Lower leg skin (tissue), 4 donors: Measurements from ENCODE around the gene HGS. TPM values are rescaled to one million over a fixed set of nuclear protein-coding genes. Genes with fewer than 3 reads are reported as not detected.

Experiments
- DNase-seq, 2 donors: peaks; one replicate each; pipeline ENCODE4 v3.0.0-alpha.2; 2019; ENCODE audit warnings: low spot score in 2 of 2
- H3K4me3 ChIP-seq: fragments of 200-600 bp; sonication (generic); 2 replicates; pipeline ENCODE4 v1.5.1; 2017; ENCODE audit warnings: mild to moderate bottlenecking, low read depth; ENCODE audit not compliant: poor library complexity, severe bottlenecking
- CTCF ChIP-seq, 3 donors: fragments of 450-650 bp; IDR thresholded peaks; one replicate each; pipeline ENCODE4 v1.5.1; 2016; ENCODE audit warnings: antibody characterized with exemption in 3 of 3, mild to moderate bottlenecking in 3 of 3, moderate library complexity in 2 of 3
- POLR2A ChIP-seq, 2 donors: fragments of 450-650 bp; IDR thresholded peaks; one replicate each; pipeline ENCODE4 v1.6.1; 2016 to 2017; ENCODE audit warnings: antibody characterized with exemption in 2 of 2, mild to moderate bottlenecking in 1 of 2, moderate library complexity in 1 of 2
- WGBS, 2 donors: methylation state at CpG; one replicate each; pipeline ENCODE4 v1.1.5; 2018; 5-methylcytosine and 5-hydroxymethylcytosine counted together
- intact Hi-C: fragments of 100-400 bp; cut with DNase I; formaldehyde crosslinking; loops from one replicate; pipeline ENCODE4 v1.15.0; 2023; ENCODE audit warnings: low total_unique reads
- total RNA-seq, 4 donors: library from RNA; depleted of rRNA; stranded (reverse); fragments of >200 nt; gene quantifications; one replicate each; pipeline ENCODE4 v1.1.0, GENCODE V29; 2016

Gene HGS
- total RNA-seq, 4 donors from 2014 or later = 87.0 to 160 (median 92.1) TPM

DNA sequence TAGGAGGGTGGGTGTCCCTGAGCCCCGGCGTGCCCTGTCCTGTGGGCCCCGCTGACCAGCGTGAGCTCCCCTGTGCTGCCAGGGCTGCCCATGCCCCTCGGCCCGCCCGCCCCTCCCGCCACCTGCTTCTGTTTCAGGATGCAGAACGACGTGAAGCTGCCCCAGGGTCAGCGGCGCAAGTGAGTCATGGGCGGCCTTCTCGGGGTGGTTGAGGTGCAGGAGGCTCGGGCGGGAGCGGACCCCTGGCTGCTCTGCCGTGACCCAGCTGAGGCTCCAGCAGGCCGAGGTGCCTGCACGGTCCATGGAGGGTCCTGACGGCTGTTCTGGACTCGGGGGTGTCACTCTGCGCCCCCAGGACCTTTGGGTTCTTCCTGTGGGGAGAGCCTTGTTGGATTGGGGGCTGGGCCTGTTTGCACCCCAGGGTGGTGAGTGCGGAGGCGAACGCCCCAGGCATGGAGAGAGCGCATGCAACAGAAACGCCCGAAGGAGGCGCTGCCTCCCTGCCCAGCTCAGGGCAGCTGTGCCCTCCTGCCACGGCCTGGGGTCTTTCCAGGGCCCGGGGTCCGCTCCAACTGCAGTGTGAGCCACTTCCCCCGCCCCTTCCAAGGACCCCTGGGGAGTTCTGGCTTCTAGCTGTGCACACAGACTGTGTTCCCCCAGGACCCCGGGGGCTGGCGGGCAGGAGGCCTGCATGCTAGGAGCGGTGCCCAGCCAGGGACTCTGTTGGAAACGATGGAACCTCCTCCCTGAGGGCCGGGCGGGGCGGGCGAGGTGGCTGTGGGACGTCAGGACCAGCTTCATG is 32.3 kb downstream of the HGS start:
- no peak for TF ChIP-seq CTCF (IDR thresholded peaks at IDR 0.05)

DNA sequence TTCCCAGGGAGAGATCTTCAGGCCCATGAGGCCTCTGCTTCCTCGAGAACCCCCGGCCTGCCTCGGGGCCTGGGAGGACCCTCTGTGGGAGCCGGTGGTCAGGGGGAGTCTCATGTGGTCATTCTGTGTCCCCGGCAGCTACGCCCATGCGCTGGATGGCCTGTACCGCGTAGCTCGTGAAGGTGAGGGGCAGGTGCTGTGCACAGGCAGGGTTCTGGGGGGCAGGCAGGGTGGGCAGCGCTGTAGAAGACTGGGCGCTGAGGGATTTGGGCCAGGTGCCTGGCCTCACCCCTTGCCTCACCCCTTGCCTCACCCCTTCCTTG is 32.8 kb downstream of the HGS start:
- no peak overlapping the region for H3K4me3 ChIP-seq
- intact Hi-C loops = no loop called here
- TF ChIP-seq CTCF (IDR thresholded peaks at IDR 0.05) (no peak), POLR2A (IDR thresholded peaks at IDR 0.05) (no peak)
- DNase-seq = no peak
- WGBS, 2 donors = 92 to 93% methylated on average over 5 to 8 of the region's 12 CpGs

More for the DNA sequence above, 32.3 kb downstream of the HGS start:
- no peak for DNase-seq
- intact Hi-C loops = no loop called here
- 82 to 86% methylated on average over 28 to 29 of the region's 43 CpGs for WGBS, 2 donors
- H3K4me3 ChIP-seq = no peak overlapping the region

GRCh38 chr17:81717049-81717765 is 33.4 kb downstream of the HGS start:
- intact Hi-C loops = no loop called here
- no peak for DNase-seq
- WGBS, 2 donors = 98% methylated on average over 22 to 25 of the region's 25 CpGs
- TF ChIP-seq CTCF (IDR thresholded peaks at IDR 0.05) = no peak
- no peak for TF ChIP-seq POLR2A (IDR thresholded peaks at IDR 0.05)
- H3K4me3 ChIP-seq = no peak overlapping the region

- intact Hi-C loops = no loop called here
- no peak overlapping the region for H3K4me3 ChIP-seq
- no peak for DNase-seq
- 83 to 91% methylated on average over 6 to 9 of the region's 9 CpGs for WGBS, 2 donors
- TF ChIP-seq POLR2A (IDR thresholded peaks at IDR 0.05) (no peak), CTCF (IDR thresholded peaks at IDR 0.05) (no peak)
Measured at GRCh38 chr17:81717766-81718089, 33.9 kb downstream of the HGS start.

DNA sequence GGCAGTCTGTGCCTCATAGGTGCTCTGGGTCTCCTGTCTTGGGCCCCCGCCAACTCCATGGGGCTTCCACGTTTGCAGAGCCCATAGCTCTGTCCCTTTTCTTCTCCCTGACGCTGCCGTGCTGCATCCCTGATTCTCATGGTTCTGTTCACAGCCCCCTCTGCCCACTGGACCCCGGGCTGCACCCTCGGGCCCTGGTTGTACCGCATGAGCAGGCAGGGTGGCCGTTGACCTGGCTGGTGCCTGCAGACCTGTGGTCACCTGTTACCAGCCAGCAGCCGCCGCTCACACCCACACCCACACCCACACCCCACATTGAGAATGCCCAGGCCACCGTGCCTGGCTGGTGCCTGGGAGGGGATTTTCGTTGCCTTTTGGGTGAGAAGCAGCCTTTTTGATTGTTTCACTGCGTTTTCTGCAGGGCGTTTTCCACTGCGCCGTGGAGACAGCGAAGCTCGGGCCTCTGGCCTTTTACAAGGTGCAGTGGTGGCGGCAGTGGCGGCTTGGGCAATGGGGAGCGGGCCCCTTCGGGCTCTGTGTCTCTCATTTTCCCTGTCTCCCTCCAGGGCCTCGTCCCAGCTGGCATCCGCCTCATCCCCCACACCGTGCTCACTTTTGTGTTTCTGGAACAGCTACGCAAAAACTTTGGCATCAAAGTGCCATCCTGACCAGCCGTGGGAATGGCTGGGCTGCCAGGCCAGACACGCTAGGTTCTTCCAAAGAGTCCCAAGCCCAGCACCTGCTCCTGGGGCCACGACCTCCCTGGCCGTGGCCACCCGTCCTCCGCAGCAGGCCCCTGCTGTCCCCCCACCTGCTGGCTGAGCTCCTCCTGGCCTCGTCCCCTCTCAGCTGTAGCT is 35.8 kb downstream of the HGS start:
- no peak for TF ChIP-seq POLR2A (IDR thresholded peaks at IDR 0.05)
- no peak for TF ChIP-seq CTCF (IDR thresholded peaks at IDR 0.05)
- intact Hi-C loops = no loop called here
- WGBS, 2 donors = 86 to 88% methylated on average over 32 to 33 of the region's 33 CpGs
- no peak overlapping the region for H3K4me3 ChIP-seq
- no peak for DNase-seq
